GM18861 (cell line): Measurements from ENCODE around the gene BICD2.

Source experiments
- ATAC-seq: cut with Tn5 transposase; IDR thresholded peaks from one replicate; pipeline ENCODE4 v1.9.1; 2021; ENCODE audit not compliant: unreplicated experiment

Gene BICD2

GRCh38 chr9:92749071-92749933 is 15.3 kb downstream of the BICD2 start:
- no peak for ATAC-seq

GRCh38 chr9:92748233-92748497 is 16.5 kb downstream of the BICD2 start:
- ATAC-seq: no peak

- no peak for ATAC-seq
Observed at GRCh38 chr9:92747459-92748232, 17.0 kb downstream of the BICD2 start.

GRCh38 chr9:92746567-92747458 is 17.8 kb downstream of the BICD2 start:
- no peak for ATAC-seq

GRCh38 chr9:92745881-92746280 is 18.8 kb downstream of the BICD2 start:
- ATAC-seq: no peak

GRCh38 chr9:92745331-92745730 is 19.3 kb downstream of the BICD2 start:
- no peak for ATAC-seq

- ATAC-seq: no peak
Observed at GRCh38 chr9:92740969-92741368, 23.7 kb downstream of the BICD2 start.

- ATAC-seq: no peak
Observed at GRCh38 chr9:92740446-92740961, 24.1 kb downstream of the BICD2 start.

- no peak for ATAC-seq
Observed at GRCh38 chr9:92740009-92740408, 24.6 kb downstream of the BICD2 start.

GRCh38 chr9:92739346-92739970 is 25.2 kb downstream of the BICD2 start:
- ATAC-seq: no peak

- no peak for ATAC-seq
Observed at GRCh38 chr9:92738661-92739081, 26.0 kb downstream of the BICD2 start.

GRCh38 chr9:92737611-92738299 is 26.9 kb downstream of the BICD2 start:
- ATAC-seq: no peak

GRCh38 chr9:92737216-92737606 is 27.4 kb downstream of the BICD2 start:
- no peak for ATAC-seq

- ATAC-seq: no peak
Observed at GRCh38 chr9:92736563-92737215, 27.9 kb downstream of the BICD2 start.

- ATAC-seq: no peak
Observed at GRCh38 chr9:92735636-92736562, 28.7 kb downstream of the BICD2 start.

GRCh38 chr9:92734931-92735635 is 29.6 kb downstream of the BICD2 start:
- no peak for ATAC-seq

- no peak for ATAC-seq
Observed at GRCh38 chr9:92730897-92731296, 33.7 kb downstream of the BICD2 start.

- ATAC-seq: no peak
Observed at GRCh38 chr9:92729735-92730155, 34.9 kb downstream of the BICD2 start.
